K562 (cell line): ENCODE measurements around the gene TSEN34. TPM values are rescaled to one million over a fixed set of nuclear protein-coding genes. Genes with fewer than 3 reads are reported as not detected.

Experiments
- CREBBP ChIP-seq: IDR thresholded peaks from one replicate; pipeline ENCODE4 v1.6.1; 2012; ENCODE audit warnings: low read depth, mild to moderate bottlenecking, control low read depth, inconsistent platforms, low read length
- HMGN3 ChIP-seq: IDR thresholded peaks from 2 replicates; pipeline ENCODE4 v1.6.1; 2011; ENCODE audit warnings: borderline replicate concordance, low read depth, mild to moderate bottlenecking, mixed read lengths, low read length; ENCODE audit not compliant: insufficient read length; ENCODE audit errors: extremely low read depth
- KLF1 ChIP-seq: fragments of 450-650 bp; IDR thresholded peaks from 2 replicates; pipeline ENCODE4 v1.6.1; 2016; ENCODE audit warnings: missing genetic modification characterization, missing compliant biosample characterization
- NBN ChIP-seq: fragments of 450-650 bp; IDR thresholded peaks from 2 replicates; pipeline ENCODE4 v1.6.1; 2016; ENCODE audit warnings: low read depth, mild to moderate bottlenecking
- PCBP2 ChIP-seq: fragments of 200-400 bp; formaldehyde crosslinking; IDR thresholded peaks from 2 replicates; pipeline ENCODE4 v1.6.1; 2018; ENCODE audit warnings: low read length, low read depth, mild to moderate bottlenecking, moderate library complexity; ENCODE audit not compliant: poor library complexity, severe bottlenecking
- PHTF2 ChIP-seq: fragments of 250-450 bp; sonication (Bioruptor Pico); IDR thresholded peaks from 2 replicates; pipeline ENCODE4 v1.5.0; 2021; ENCODE audit warnings: mild to moderate bottlenecking
- POLR2A ChIP-seq: fragments of 450-650 bp; conservative IDR thresholded peaks from 2 replicates; pipeline ENCODE4 v1.6.1; 2016
- SRF ChIP-seq, 2 experiments: fragments of 250-450, 450-650 bp in 1 of 2; sonication (Bioruptor Pico) in 1 of 2; sonication (generic) in 1 of 2; formaldehyde crosslinking; IDR thresholded peaks; 2 replicates each; pipeline versions ENCODE4 v1.5.0 to v1.5.1; 2020 to 2022; ENCODE audit warnings: mild to moderate bottlenecking in 1 of 2, missing genetic modification reagents in 1 of 2
- YBX1 ChIP-seq: fragments of 450-650 bp; IDR thresholded peaks from 2 replicates; pipeline ENCODE4 v1.7.1; 2016; ENCODE audit warnings: mild to moderate bottlenecking
- ZNF140 ChIP-seq: fragments of 250-450 bp; sonication (Bioruptor Pico); IDR thresholded peaks from 2 replicates; pipeline ENCODE4 v1.8.0; 2021; ENCODE audit warnings: moderate library complexity, mild to moderate bottlenecking, inconsistent platforms
- polyA plus RNA-seq, 8 experiments: library from polyadenylated mRNA; depleted of rRNA in 4 of 8; stranded (reverse) in 5 of 8; unstranded in 3 of 8; fragments of >200 nt; fragmentation: Nextera tagmentation in 2 of 8; fragmentation: Illumina TruSeq in 1 of 8; extraction: Ambion mirVana in 2 of 8; extraction: Trizol in 1 of 8; gene quantifications; 2 replicates each; pipeline versions ENCODE4 v1.2.1 to v1.2.3, GENCODE V29; 2011 to 2014; ENCODE audit warnings: inconsistent platforms in 1 of 8, missing spikeins in 1 of 8
- total RNA-seq, 7 experiments: library from RNA; depleted of rRNA in 6 of 7; stranded (reverse); fragments of >200 nt in 6 of 7; fragmentation: Illumina TruSeq in 2 of 7; extraction: Trizol in 2 of 7; gene quantifications; 2 replicates each; pipeline versions ENCODE4 v1.2.1 to v1.2.3, GENCODE V29; 2011 to 2021; ENCODE audit warnings: low replicate concordance in 1 of 7
- TF ChIP-seq, protein P1 (sequence below): fragments of 250-450 bp; sonication (Bioruptor Pico); IDR thresholded peaks from 2 replicates; pipeline ENCODE4 v1.4.0; 2020; ENCODE audit warnings: mild to moderate bottlenecking, moderate library complexity, borderline replicate concordance
- TF ChIP-seq, protein P2 (sequence below): sonication (generic); formaldehyde crosslinking; IDR thresholded peaks from 2 replicates; pipeline ENCODE4 v1.8.1; 2023; ENCODE audit warnings: mild to moderate bottlenecking, missing genetic modification reagents, moderate library complexity
- TF ChIP-seq, protein P3 (sequence below): fragments of 450-650 bp; IDR thresholded peaks from 2 replicates; pipeline ENCODE4 v1.6.1; 2016; ENCODE audit warnings: antibody characterized with exemption

The TSEN34 gene
- total and polyA plus RNA-seq, 9 of the 15 experiments (the other 6 are each of a cell fraction or from before 2014, with no cell fraction given): 3.1 to 57.6 (median 29.5) TPM

DNA sequence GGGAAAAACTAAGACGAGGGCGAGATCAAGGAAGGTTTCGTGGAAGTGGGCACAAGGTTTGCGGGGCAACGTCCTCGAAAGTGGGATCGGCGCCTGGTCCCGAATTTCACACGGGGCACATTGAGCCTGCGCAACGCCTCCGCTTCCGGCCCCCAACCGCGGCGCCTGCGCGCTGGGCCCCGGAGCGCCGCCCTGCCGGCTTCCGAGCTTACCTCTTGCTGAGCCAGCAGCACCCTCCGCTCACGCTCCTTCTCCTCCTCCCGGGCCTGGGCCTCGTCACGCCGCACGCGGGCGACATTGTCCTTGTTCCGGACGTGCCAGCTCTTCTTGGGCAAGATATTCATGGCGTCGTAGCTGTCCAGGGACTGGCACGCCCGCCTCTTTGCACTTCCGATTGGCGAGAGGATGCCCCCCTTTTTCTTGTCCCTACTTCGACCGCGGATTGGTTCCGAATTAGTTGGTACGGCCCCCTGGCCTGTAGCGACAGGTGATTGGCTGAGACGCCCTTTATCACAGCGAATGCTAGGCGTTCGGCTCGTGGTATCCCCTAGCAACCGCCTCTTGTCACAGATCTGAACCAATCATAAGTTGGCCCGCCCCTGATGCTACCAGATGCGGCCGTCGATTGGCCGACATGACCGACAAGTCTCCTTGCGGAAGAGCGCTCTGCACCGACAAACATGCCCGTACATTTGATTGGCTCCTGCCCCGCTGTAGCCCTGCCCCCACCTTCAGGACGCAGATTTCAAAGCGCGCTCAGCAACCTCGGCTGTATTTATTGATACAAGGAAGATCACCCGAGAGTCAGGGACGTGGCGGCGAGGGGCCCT is 31.5 kb upstream of the TSEN34 start, which contains the start of gene LENG1 (continued):
- TF ChIP-seq SRF (CRISPR knock-in tag; IDR thresholded peaks at IDR 0.05) (0 out of 4 replicates have a peak, but pooled peaks of 1 of the 2 experiments have one; percentile 40), ZNF140 (no peak), HMGN3 (peak; percentile 73), PCBP2 (no peak), PHTF2 (CRISPR knock-in tag) (no peak), POLR2A (peak; percentile 89), KLF1 (tag) (peak; percentile 74), CREBBP (no peak), YBX1 (no peak), NBN (0 out of 2 replicates have a peak, but pooled peaks have one; percentile 29)
- TF ChIP-seq, protein P1, sequence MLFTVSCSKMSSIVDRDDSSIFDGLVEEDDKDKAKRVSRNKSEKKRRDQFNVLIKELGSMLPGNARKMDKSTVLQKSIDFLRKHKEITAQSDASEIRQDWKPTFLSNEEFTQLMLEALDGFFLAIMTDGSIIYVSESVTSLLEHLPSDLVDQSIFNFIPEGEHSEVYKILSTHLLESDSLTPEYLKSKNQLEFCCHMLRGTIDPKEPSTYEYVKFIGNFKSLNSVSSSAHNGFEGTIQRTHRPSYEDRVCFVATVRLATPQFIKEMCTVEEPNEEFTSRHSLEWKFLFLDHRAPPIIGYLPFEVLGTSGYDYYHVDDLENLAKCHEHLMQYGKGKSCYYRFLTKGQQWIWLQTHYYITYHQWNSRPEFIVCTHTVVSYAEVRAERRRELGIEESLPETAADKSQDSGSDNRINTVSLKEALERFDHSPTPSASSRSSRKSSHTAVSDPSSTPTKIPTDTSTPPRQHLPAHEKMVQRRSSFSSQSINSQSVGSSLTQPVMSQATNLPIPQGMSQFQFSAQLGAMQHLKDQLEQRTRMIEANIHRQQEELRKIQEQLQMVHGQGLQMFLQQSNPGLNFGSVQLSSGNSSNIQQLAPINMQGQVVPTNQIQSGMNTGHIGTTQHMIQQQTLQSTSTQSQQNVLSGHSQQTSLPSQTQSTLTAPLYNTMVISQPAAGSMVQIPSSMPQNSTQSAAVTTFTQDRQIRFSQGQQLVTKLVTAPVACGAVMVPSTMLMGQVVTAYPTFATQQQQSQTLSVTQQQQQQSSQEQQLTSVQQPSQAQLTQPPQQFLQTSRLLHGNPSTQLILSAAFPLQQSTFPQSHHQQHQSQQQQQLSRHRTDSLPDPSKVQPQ (CRISPR knock-in tag): no peak
- TF ChIP-seq, protein P2, sequence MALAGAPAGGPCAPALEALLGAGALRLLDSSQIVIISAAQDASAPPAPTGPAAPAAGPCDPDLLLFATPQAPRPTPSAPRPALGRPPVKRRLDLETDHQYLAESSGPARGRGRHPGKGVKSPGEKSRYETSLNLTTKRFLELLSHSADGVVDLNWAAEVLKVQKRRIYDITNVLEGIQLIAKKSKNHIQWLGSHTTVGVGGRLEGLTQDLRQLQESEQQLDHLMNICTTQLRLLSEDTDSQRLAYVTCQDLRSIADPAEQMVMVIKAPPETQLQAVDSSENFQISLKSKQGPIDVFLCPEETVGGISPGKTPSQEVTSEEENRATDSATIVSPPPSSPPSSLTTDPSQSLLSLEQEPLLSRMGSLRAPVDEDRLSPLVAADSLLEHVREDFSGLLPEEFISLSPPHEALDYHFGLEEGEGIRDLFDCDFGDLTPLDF (CRISPR knock-in tag): peak; percentile 24; the same call in 1 of the 2 replicates
- TF ChIP-seq, protein P3, sequence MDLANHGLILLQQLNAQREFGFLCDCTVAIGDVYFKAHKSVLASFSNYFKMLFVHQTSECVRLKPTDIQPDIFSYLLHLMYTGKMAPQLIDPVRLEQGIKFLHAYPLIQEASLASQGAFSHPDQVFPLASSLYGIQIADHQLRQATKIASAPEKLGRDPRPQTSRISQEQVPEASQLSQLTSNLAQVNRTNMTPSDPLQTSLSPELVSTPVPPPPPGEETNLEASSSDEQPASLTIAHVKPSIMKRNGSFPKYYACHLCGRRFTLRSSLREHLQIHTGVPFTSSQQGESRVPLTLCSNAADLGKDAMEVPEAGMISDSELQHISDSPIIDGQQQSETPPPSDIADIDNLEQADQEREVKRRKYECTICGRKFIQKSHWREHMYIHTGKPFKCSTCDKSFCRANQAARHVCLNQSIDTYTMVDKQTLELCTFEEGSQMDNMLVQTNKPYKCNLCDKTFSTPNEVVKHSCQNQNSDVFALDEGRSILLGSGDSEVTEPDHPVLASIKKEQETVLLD: peak; percentile 71; the same call in 1 of the 2 replicates
